ENCODE measurements around the gene PNKP.

Gene PNKP

DNA sequence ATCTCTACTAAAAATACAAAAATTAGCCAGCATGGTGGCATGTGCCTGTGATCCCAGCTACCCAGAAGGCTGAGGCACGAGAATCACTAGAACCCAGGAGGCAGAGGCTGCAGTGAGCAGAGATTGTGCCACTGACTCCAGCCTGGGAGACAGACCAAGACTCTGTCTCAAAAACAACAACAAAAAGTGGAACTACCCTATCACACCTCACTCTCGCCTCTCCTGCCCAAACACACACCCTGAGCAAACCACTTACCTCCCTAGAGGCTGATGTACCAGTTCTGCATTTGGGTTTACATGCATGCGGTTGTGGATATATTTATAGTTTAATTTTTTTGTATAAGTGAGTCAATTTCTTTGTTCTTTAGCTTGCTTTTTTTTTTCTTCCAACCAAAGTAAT, 24.1 kb downstream of the PNKP start:
- peaks cover 2% of the 10 kb centered on the region for H3K9me3 Mint-ChIP-seq
- TF ChIP-seq, protein P1, sequence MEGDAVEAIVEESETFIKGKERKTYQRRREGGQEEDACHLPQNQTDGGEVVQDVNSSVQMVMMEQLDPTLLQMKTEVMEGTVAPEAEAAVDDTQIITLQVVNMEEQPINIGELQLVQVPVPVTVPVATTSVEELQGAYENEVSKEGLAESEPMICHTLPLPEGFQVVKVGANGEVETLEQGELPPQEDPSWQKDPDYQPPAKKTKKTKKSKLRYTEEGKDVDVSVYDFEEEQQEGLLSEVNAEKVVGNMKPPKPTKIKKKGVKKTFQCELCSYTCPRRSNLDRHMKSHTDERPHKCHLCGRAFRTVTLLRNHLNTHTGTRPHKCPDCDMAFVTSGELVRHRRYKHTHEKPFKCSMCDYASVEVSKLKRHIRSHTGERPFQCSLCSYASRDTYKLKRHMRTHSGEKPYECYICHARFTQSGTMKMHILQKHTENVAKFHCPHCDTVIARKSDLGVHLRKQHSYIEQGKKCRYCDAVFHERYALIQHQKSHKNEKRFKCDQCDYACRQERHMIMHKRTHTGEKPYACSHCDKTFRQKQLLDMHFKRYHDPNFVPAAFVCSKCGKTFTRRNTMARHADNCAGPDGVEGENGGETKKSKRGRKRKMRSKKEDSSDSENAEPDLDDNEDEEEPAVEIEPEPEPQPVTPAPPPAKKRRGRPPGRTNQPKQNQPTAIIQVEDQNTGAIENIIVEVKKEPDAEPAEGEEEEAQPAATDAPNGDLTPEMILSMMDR (IDR thresholded peaks at IDR 0.05; ENCODE audit: unreplicated experiment in 3 of 3): no peak
- no peak overlapping the region for H3K4me3 Mint-ChIP-seq
- H3K36me3 Mint-ChIP-seq (ENCODE audit: low read depth): peaks cover 42% of the 10 kb centered on the region
- H3K27ac Mint-ChIP-seq: no peak overlapping the region
- H3K27me3 Mint-ChIP-seq (ENCODE audit: low read depth): no peaks in the 10 kb centered on the region
- no peaks in the 10 kb centered on the region for H3K4me1 Mint-ChIP-seq

- H3K36me3 Mint-ChIP-seq (ENCODE audit: low read depth): peaks cover 47% of the 10 kb centered on the region
- no peak overlapping the region for H3K4me3 Mint-ChIP-seq
- no peaks in the 10 kb centered on the region for H3K4me1 Mint-ChIP-seq
- H3K9me3 Mint-ChIP-seq: no peaks in the 10 kb centered on the region
- peak overlapping the region in 1 of 3 experiments; percentile 68 for H3K27ac Mint-ChIP-seq
- H3K27me3 Mint-ChIP-seq (ENCODE audit: low read depth): no peaks in the 10 kb centered on the region
- TF ChIP-seq, protein P1 (IDR thresholded peaks at IDR 0.05; ENCODE audit: unreplicated experiment in 3 of 3): no peak
Measured at GRCh38 chr19:49840736-49841249, 26.6 kb downstream of the PNKP start.

DNA sequence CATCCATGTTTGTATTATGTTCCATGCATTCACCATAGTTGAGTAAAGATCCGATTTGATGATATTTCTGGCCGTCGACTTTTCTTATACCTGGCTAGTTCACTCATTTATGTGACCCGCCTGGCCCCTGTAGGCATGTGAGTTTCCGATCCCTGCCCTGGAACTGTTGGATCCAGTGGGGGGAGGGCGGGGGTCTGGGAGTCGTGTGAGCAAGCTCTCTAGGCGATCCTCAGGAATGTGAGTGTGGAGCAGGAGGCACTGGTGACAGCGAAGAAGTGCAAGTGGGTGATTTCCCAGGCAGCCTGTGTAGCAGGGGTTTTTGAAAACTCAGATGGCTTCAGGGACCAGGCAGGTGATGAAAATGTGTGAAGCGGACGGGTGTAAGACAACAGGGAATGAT, 27.1 kb downstream of the PNKP start:
- Mint-ChIP-seq H3K36me3 (ENCODE audit: low read depth) (peaks cover 48% of the 10 kb centered on the region), H3K27ac (peak overlapping the region in 1 of 3 experiments; percentile 68)

GRCh38 chr19:49839713-49840112, 27.7 kb downstream of the PNKP start:
- Mint-ChIP-seq H3K27me3 (ENCODE audit: low read depth) (no peaks in the 10 kb centered on the region), H3K4me1 (no peaks in the 10 kb centered on the region), H3K27ac (no peak overlapping the region), H3K9me3 (no peaks in the 10 kb centered on the region), H3K36me3 (ENCODE audit: low read depth) (peaks cover 54% of the 10 kb centered on the region), H3K4me3 (no peak overlapping the region)
- TF ChIP-seq, protein P1 (IDR thresholded peaks at IDR 0.05; ENCODE audit: unreplicated experiment in 3 of 3): no peak

More for the DNA sequence above, 27.1 kb downstream of the PNKP start:
- Mint-ChIP-seq H3K27me3 (ENCODE audit: low read depth) (no peaks in the 10 kb centered on the region), H3K4me1 (no peaks in the 10 kb centered on the region), H3K4me3 (no peak overlapping the region), H3K9me3 (no peaks in the 10 kb centered on the region)
- TF ChIP-seq, protein P1 (IDR thresholded peaks at IDR 0.05; ENCODE audit: unreplicated experiment in 3 of 3): no peak

- TF ChIP-seq, protein P1 (IDR thresholded peaks at IDR 0.05; ENCODE audit: unreplicated experiment in 3 of 3): no peak
- Mint-ChIP-seq H3K9me3 (no peaks in the 10 kb centered on the region), H3K4me3 (no peak overlapping the region), H3K36me3 (ENCODE audit: low read depth) (peaks cover 56% of the 10 kb centered on the region), H3K4me1 (no peaks in the 10 kb centered on the region), H3K27ac (no peak overlapping the region), H3K27me3 (ENCODE audit: low read depth) (no peaks in the 10 kb centered on the region)
Measured at GRCh38 chr19:49838885-49839588, 28.3 kb downstream of the PNKP start.

- peak overlapping the region in 1 of 3 experiments; percentile 46 for H3K27ac Mint-ChIP-seq
- no peaks in the 10 kb centered on the region for H3K9me3 Mint-ChIP-seq
- peaks cover 67% of the 10 kb centered on the region for H3K36me3 Mint-ChIP-seq (ENCODE audit: low read depth)
- no peak overlapping the region for H3K4me3 Mint-ChIP-seq
- H3K27me3 Mint-ChIP-seq (ENCODE audit: low read depth): no peaks in the 10 kb centered on the region
- no peaks in the 10 kb centered on the region for H3K4me1 Mint-ChIP-seq
- TF ChIP-seq, protein P1 (IDR thresholded peaks at IDR 0.05; ENCODE audit: unreplicated experiment in 3 of 3): no peak
Measured at GRCh38 chr19:49837425-49837824, 30.0 kb downstream of the PNKP start.
